NCI-H1092 (cell line): ENCODE measurements around the gene IL10RB.
"Not testable (repeated sequence)": the region's sequence is repeated elsewhere in the genome, so short reads cannot be mapped to it uniquely, and the experiment has no call there.

Experiments
- DNase-seq: peaks from one replicate; lab custom pipeline; 2025; lab: John Stamatoyannopoulos, UW

Gene IL10RB

GRCh38 chr21:33302055-33302454 lies 35.9 kb downstream of the IL10RB start:
- no peak for DNase-seq

- no peak for DNase-seq
Measured at GRCh38 chr21:33302796-33303195, 36.6 kb downstream of the IL10RB start.

- no peak for DNase-seq
Measured at GRCh38 chr21:33305344-33305671, 39.1 kb downstream of the IL10RB start.

GRCh38 chr21:33305938-33306337 lies 39.8 kb downstream of the IL10RB start:
- DNase-seq, result no peak

- DNase-seq, result peak; percentile 51
Measured at GRCh38 chr21:33308586-33309490, 42.7 kb downstream of the IL10RB start.

- no peak for DNase-seq
Measured at GRCh38 chr21:33309778-33310177, 43.6 kb downstream of the IL10RB start.

GRCh38 chr21:33312121-33312520 lies 46.0 kb downstream of the IL10RB start:
- no peak for DNase-seq

- no peak for DNase-seq
Measured at GRCh38 chr21:33313183-33313582, 47.0 kb downstream of the IL10RB start.

- DNase-seq, result no peak
Measured at GRCh38 chr21:33313611-33314010, 47.4 kb downstream of the IL10RB start.

- DNase-seq, result no peak
Measured at GRCh38 chr21:33314111-33314510, 47.9 kb downstream of the IL10RB start.

GRCh38 chr21:33315946-33316710 lies 50.0 kb downstream of the IL10RB start:
- DNase-seq, result no peak

- DNase-seq, result no peak
Measured at GRCh38 chr21:33317145-33317544, 51.0 kb downstream of the IL10RB start.

GRCh38 chr21:33317786-33318486 lies 51.8 kb downstream of the IL10RB start:
- DNase-seq, result no peak

GRCh38 chr21:33321005-33321404 lies 54.8 kb downstream of the IL10RB start:
- DNase-seq, result not testable (repeated sequence)

- not testable (repeated sequence) for DNase-seq
Measured at GRCh38 chr21:33323610-33324009, 57.4 kb downstream of the IL10RB start.

- DNase-seq, result peak; percentile 98
Measured at GRCh38 chr21:33324291-33325221, 58.4 kb downstream of the IL10RB start, which contains the start of gene IFNAR1. Gene IFNAR1 (plus strand): TSS chr21:33324970. CDS start chr21:33325056, 86 bp downstream.

- peak; percentile 24 for DNase-seq
Measured at GRCh38 chr21:33325222-33326067, 59.3 kb downstream of the IL10RB start.

GRCh38 chr21:33327326-33327725 lies 61.2 kb downstream of the IL10RB start:
- no peak for DNase-seq

- no peak for DNase-seq
Measured at GRCh38 chr21:33327792-33328433, 61.7 kb downstream of the IL10RB start.

- no peak for DNase-seq
Measured at GRCh38 chr21:33330726-33331125, 64.6 kb downstream of the IL10RB start.
